ENCODE results near the gene RBM22. TPM values are rescaled to one million over a fixed set of nuclear protein-coding genes. Genes with fewer than 3 reads are reported as not detected.
A peak's percentile ranks its signal among the peaks of the same experiment; 100 is the strongest.

RBM22 gene
- total RNA-seq, 1 donor from 2014 or later: 54.5 TPM

DNA sequence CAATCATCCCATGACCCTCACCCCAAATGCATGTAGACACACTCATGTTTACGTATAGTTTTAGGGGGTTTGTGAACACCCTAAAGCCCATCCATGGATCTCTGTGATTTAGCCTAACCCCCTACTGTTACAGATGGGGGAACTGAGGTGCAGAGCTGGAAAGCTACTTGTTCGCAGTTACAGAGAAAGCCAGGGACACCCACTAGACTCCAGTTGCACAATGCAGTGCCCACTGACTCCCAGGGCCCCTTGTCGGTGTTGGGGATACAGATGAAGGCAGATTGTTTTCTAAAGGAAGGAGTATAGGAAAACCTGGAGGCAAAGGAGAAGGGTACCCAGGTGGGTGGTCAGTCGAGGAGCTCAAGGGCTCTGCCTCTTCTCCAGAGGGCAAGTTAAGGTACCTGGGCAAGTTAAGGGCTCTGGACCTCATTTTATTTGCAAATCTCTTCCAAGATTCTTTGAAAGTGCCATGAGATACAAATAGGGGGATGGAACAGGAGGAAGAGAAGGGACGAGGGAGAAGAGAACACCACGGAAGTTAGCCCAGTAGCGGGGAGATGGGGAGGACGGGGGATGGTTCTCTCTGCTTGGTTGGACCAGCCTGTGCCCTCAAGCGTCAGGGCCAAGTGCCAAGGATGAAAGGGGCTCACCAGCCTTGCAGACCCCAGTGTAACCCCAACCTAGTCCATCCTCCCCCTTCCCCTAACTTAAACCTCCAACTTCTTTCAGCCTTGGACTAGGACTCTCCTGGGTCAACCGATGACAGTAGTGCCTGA is 38.9 kb downstream of the RBM22 start:
- Mint-ChIP-seq H3K9me3 (ENCODE audit: unreplicated experiment) (no peaks in the 10 kb centered on the region), H3K27me3 (ENCODE audit: unreplicated experiment) (peaks cover 11% of the 10 kb centered on the region), H3K4me3 (ENCODE audit: unreplicated experiment) (no peak overlapping the region), H3K4me1 (ENCODE audit: unreplicated experiment) (peaks cover 29% of the 10 kb centered on the region), H3K27ac (ENCODE audit: unreplicated experiment) (no peak overlapping the region), H3K36me3 (ENCODE audit: low read depth, unreplicated experiment) (peaks cover 10% of the 10 kb centered on the region)
- TF ChIP-seq, protein P1, sequence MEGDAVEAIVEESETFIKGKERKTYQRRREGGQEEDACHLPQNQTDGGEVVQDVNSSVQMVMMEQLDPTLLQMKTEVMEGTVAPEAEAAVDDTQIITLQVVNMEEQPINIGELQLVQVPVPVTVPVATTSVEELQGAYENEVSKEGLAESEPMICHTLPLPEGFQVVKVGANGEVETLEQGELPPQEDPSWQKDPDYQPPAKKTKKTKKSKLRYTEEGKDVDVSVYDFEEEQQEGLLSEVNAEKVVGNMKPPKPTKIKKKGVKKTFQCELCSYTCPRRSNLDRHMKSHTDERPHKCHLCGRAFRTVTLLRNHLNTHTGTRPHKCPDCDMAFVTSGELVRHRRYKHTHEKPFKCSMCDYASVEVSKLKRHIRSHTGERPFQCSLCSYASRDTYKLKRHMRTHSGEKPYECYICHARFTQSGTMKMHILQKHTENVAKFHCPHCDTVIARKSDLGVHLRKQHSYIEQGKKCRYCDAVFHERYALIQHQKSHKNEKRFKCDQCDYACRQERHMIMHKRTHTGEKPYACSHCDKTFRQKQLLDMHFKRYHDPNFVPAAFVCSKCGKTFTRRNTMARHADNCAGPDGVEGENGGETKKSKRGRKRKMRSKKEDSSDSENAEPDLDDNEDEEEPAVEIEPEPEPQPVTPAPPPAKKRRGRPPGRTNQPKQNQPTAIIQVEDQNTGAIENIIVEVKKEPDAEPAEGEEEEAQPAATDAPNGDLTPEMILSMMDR (IDR thresholded peaks at IDR 0.05; ENCODE audit: unreplicated experiment): no peak
- DNase-seq (ENCODE audit: low spot score): no peak

DNA sequence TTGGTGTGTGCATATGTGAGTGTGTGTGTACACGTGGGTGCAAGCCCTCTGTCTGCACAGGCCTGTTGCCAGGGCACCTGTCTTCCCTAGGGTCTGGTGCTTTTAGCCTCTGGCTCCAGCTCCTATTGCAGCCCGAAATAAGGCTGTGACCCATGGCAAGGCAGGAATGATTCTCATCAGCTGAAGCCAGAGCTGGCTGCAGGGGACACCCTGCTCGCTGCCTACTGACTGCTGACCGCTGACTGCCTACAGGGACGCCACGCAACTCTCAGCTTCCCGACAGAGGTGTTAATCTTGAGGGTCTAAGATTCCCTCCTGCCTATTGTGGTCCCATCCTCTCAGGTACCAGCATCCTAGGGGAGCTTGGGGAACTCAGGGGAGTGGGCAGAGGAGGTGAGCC is 39.8 kb downstream of the RBM22 start, which contains the start of gene MYOZ3:
TSS of gene MYOZ3 (plus strand) at position 166 of the 400 bp plus-strand sequence. CDS start 1,691 bp downstream, outside the sequence.
- peak within 1 kb of the TSS; percentile 27 for H3K27ac Mint-ChIP-seq (ENCODE audit: unreplicated experiment)
- no peaks in the 10 kb centered on the region for H3K9me3 Mint-ChIP-seq (ENCODE audit: unreplicated experiment)
- H3K4me1 Mint-ChIP-seq (ENCODE audit: unreplicated experiment): peaks cover 29% of the 10 kb centered on the region
- H3K36me3 Mint-ChIP-seq (ENCODE audit: low read depth, unreplicated experiment): peaks cover 10% of the 10 kb centered on the region
- no peak within 1 kb of the TSS for H3K4me3 Mint-ChIP-seq (ENCODE audit: unreplicated experiment)
- no peak for DNase-seq (ENCODE audit: low spot score)
- TF ChIP-seq, protein P1 (IDR thresholded peaks at IDR 0.05; ENCODE audit: unreplicated experiment): no peak
- peaks cover 11% of the 10 kb centered on the region for H3K27me3 Mint-ChIP-seq (ENCODE audit: unreplicated experiment)

DNA sequence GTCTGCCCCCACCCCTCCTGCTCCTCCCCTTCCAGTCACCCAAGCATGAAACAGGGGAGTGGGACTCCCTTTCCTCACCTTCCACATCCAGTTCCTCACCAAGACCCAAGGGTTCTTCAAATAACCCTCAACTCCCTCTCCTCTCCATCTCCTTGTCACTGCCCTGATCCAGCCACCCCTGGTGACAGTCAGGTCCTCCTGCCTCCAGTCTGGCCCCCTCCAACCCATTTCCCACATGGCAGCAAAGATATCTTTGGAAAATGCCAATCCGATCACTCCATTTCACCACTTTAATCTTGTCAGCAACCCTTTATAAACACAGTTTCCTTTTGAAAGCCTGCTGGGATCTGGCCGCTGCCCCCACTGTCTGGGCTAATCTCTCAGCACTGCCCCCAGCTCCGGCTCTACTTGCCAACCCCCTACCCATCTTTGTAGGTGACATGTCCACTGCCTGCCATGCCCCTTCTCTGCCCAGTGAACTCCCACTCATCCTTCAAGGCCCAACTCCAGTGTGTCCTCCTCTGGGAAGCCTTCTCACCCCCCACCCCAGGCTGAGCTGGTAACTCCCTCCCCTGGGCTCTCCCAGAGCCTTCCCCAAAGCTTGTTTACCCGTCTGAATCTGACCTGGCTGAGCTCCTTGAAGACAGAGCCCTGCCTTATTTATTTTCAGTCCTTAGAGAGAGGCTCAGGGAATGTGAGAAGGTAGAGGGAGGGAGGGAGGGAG is 40.6 kb downstream of the RBM22 start:
- Mint-ChIP-seq H3K36me3 (ENCODE audit: low read depth, unreplicated experiment) (peaks cover 13% of the 10 kb centered on the region), H3K27ac (ENCODE audit: unreplicated experiment) (peak overlapping the region; percentile 27), H3K4me3 (ENCODE audit: unreplicated experiment) (no peak overlapping the region), H3K9me3 (ENCODE audit: unreplicated experiment) (no peaks in the 10 kb centered on the region), H3K27me3 (ENCODE audit: unreplicated experiment) (peaks cover 14% of the 10 kb centered on the region), H3K4me1 (ENCODE audit: unreplicated experiment) (peaks cover 29% of the 10 kb centered on the region)
- DNase-seq (ENCODE audit: low spot score): no peak
- TF ChIP-seq, protein P1 (IDR thresholded peaks at IDR 0.05; ENCODE audit: unreplicated experiment): no peak

DNA sequence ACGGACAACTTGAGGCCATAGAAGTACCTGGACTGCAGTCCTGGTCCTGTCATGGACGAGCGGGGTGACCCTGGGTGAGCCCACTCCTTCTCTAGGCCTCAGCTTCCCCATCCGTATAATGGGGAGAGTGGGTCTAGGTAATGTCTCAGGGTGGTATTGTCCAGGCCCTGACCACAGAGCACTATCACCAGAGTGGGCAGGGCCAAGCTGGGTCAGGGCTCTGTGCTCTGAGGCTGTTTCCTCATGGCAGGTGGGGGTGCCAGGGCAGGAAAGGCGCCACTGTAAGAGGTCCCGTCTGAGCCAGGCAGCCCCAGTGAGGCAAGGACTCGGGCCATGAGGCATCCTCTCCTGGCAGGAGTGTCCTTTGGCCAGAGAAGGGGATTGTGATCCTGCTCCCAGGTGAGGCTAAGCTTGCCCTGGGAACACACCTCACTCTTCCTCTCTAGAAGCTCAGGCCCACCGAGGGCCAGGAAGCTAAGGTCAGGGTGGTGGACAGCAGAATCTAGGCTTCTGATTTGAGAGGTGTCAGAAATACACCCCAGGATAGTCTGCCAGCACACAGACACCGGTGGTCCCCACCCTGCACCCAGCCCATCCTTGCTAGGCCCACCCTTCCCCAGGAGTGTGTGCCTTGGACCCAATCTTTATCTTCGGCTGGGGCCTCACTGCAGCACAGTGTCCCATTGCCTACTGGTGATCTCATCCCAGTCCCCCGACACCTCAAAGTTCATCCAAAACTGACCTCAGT is 41.3 kb downstream of the RBM22 start:
- Mint-ChIP-seq H3K4me1 (ENCODE audit: unreplicated experiment) (peaks cover 29% of the 10 kb centered on the region), H3K36me3 (ENCODE audit: low read depth, unreplicated experiment) (peaks cover 13% of the 10 kb centered on the region), H3K9me3 (ENCODE audit: unreplicated experiment) (no peaks in the 10 kb centered on the region), H3K4me3 (ENCODE audit: unreplicated experiment) (no peak overlapping the region), H3K27me3 (ENCODE audit: unreplicated experiment) (peaks cover 14% of the 10 kb centered on the region), H3K27ac (ENCODE audit: unreplicated experiment) (peak overlapping the region; percentile 27)
- DNase-seq (ENCODE audit: low spot score): no peak
- TF ChIP-seq, protein P1 (IDR thresholded peaks at IDR 0.05; ENCODE audit: unreplicated experiment): no peak

Measured in endothelial cell (in vitro differentiated cells).